D721Med (cell line): ENCODE results near the gene STK10.

Experiments
- DNase-seq: peaks from one replicate; pipeline ENCODE4 v3.0.0; 2011; ENCODE audit warnings: low spot score; ENCODE audit not compliant: insufficient read length
- FAIRE-seq: peaks from 2 replicates; lab custom pipeline; 2011; peaks lifted over from hg19 to GRCh38; lab: Jason Lieb, UNC
- CTCF ChIP-seq: IDR thresholded peaks from 2 replicates; pipeline ENCODE4 v1.5.1; 2012; ENCODE audit warnings: mild to moderate bottlenecking, control low read depth; ENCODE audit not compliant: insufficient read depth; ENCODE audit errors: missing control alignments

Gene STK10

GRCh38 chr5:172086194-172086975 lies 101.6 kb downstream of the STK10 start:
- no peak for TF ChIP-seq CTCF
- no peak for FAIRE-seq
- no peak for DNase-seq

- DNase-seq (no peak), FAIRE-seq (no peak)
- no peak for TF ChIP-seq CTCF
Measured at GRCh38 chr5:172085738-172086137, 102.3 kb downstream of the STK10 start.

GRCh38 chr5:172082180-172082579 lies 105.8 kb downstream of the STK10 start:
- TF ChIP-seq CTCF, result no peak
- no peak for FAIRE-seq
- no peak for DNase-seq

GRCh38 chr5:172079876-172080275 lies 108.1 kb downstream of the STK10 start:
- no peak for DNase-seq
- no peak for FAIRE-seq
- TF ChIP-seq CTCF, result no peak

GRCh38 chr5:172078726-172079345 lies 109.2 kb downstream of the STK10 start:
- DNase-seq (no peak), FAIRE-seq (no peak)
- TF ChIP-seq CTCF, result no peak

- TF ChIP-seq CTCF, result no peak
- DNase-seq, result no peak
Measured at GRCh38 chr5:172077664-172078425, 110.2 kb downstream of the STK10 start.

More at GRCh38 chr5:172077664-172078425, 110.2 kb downstream of the STK10 start:
- FAIRE-seq, result no peak
